HUDEP-2 (cell line): ENCODE measurements around the gene SS18L1.

Source experiments
- DNase-seq, 76 experiments: peaks; one replicate each; lab custom pipeline; 2025; ENCODE audit not compliant: unreplicated experiment in 76 of 76; lab: John Stamatoyannopoulos, UW

SS18L1 gene

DNA sequence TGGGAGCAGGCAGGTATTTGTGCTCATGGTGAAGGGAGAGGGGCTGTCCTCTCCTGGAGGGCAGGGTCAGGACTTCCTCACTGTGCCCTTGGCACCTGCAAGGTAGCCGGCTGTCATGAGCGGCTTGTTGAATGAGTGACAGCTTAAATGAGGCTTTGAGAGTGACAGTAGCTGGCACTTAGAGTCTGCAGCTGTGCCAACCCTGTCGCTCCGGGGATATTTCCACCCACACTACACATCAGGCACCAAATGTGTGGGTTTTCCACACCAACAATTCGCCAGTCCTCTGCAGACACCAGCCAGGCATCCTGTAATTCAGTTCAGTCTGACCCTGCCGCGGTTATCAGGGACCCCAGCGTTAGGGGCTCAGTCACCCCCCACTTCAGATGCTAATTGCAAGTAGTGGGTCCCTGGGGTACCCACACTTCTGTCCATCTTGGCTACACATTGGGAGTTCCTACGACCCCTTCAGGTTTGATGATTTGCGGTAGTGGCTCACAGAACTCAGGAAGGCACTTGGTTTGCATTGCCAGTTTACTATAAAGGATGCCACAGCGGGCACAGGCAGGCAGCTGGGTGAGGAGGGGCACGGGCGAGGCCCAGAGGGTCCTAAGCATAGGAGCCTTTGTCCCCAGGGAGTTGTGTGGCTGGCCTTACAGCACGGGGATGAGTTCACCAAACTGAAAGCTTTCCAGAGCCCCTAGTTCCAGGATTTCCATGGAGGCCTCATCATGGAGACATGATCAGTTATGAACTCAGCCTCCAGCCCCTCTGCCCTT is 48.4 kb downstream of the SS18L1 start:
- DNase-seq: no peak

DNA sequence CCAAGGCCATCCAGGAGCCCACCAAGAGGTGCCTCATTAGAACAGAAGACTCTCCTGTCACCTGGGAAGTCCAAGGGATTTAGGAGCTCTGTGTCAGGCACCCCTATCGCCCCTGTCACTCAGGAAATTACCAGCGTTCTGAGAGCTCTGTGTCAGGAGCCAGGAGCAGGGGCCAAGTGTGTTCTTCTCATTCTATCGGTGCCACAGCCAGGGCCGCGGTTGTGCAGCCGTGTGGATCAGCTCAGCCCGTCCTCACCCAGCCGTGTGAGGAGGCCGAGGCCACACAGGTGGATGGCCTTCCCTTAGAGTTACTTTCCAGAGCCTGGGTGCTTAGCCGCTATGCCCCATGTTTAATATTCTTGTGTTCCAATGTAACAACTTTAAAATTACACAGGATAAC is 49.1 kb downstream of the SS18L1 start:
- no peak for DNase-seq

DNA sequence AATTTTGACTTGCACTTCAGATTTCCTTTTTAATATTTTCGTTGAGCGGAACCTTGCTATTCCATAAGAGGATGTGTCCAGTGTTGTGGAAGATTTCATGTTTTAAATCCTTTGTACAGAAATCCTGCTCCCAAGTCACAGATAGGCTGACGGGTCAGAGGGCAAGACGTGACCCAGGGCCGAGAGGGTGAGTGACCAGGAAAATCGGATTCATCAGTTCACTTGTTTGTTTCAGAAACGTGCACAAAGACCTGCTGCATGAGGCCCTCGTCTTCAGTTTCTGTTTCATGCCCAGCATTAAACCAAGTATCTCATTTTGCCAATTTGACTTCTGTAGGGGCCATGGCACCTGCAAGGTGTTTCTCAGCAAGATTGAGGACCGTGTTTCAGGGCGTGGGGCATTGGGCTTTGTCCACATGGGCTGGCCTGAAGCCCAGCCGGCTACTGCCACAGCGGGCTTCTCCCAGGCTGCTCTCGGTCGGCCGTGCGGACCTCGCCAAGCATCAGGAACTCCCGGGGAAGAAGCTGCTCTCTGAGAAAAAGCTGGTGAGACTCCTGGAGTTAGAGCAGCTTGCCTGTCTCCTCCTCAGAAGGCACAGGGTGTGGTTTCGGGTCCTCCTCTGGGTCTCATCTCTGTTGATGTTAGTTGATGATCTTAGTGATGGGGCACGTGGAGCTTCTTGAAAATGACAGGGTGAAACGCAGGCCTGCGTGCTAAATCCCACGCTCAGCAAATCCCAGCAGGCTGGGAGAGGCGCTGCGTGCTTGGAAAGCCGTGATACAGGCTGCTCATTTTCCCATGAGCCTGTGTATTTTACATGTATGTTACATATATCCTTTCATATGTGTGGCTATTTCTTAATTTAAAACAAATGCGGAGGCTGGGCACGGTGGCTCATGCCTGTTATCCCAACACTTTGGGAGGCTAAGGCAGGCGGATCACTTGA is 49.8 kb downstream of the SS18L1 start:
- DNase-seq: no peak

DNA sequence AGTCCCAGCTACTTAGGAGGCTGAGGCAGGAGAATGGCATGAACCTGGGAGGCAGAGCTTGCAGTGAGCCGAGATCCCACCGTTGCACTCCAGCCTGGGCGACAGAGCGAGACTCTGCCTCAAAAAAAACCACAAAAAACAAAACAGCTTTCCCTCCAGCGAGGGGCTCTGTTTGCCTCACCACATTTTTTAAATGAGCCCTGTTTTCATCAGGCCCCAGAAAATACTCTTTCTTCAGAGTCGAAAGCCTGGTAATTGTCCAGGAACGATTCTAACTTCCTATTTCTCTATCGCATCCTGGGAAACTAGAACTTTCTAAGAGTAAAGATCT is 51.5 kb downstream of the SS18L1 start:
- DNase-seq: no peak

DNA sequence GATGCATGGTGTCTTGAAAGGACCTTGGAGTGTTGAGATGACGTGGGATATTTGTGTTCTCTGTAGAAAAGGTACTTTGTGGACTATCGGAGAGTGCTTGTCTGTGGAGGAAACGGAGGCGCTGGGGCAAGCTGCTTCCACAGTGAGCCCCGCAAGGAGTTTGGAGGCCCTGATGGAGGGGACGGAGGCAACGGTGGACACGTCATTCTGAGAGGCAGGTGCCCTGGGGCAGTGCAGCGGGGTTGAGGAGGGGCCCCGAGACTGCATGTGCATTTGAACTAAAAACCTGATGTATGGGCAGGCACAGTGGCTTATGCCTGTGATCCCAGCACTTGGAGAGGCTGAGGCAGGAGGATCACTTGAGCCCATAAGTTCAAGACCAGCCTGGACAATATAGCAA is 52.2 kb downstream of the SS18L1 start:
- no peak for DNase-seq

DNA sequence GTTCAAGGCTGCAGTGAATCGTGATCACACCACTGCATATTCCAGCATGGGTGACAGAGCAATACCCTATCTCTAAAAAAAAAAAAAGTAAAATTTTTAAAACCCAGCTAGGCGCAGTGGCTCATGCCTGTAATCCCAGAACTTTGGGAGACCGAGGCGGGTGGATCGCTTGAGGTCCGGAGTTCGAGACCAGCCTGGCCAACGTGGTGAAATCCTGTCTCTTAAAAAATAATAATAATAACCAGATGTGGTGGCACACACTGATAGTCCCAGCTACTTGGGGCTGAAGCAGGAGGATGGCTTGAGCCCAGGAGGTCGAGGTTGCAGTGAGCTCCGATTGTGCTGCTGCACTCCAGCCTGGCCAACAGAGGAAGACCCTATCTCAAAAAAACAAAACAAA is 52.7 kb downstream of the SS18L1 start:
- no peak for DNase-seq

DNA sequence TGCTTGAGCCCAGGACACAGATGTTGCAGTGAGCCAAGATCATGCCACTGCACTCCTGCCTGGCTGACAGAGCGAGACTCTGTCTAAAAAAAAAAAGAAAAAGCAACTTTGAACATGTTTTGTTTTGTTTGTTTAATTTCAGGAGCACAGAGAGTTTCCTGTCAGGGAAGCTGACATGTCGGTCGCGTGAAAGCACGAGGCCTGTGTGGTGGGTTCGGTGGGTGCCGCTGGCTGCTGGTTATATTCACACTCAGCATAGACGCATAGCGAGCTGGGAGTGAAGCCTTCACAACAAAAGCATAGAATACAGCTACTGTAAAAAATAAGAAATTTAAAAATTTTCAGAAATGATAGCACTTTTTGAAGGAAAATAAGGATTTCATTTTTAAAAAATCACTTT is 53.7 kb downstream of the SS18L1 start:
- DNase-seq: no peak

DNA sequence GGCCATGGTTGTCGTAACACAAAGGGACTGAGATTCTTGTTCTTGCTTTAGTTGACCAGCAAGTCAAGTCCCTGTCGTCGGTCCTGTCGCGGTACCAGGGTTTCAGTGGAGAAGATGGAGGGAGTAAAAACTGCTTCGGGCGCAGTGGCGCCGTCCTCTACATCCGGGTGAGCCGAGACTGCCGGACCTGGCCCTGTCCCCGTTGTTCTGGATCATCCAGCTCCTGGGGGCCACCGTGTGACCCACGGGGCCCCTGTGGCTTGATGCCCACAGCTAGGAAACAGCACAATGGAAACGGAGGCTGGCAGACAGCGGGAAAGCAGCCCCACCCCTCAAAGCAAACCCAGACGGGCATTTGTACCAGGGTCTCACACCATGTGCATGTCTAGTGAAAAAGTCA is 54.2 kb downstream of the SS18L1 start:
- no peak for DNase-seq

DNA sequence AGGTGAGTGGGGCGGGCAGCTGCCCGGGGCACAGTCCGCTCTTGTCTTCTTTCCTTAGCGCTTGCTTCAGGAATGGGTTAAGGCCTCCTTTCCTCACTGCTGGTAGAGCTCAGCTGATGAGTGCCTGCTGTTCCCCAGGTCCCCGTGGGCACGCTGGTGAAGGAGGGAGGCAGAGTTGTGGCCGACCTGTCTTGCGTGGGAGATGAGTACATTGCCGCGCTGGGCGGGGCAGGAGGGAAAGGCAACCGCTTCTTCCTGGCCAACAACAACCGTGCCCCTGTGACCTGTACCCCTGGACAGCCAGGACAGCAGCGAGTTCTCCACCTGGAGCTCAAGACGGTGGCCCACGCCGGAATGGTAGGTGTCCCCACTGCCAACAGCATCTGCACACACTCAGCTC is 54.9 kb downstream of the SS18L1 start:
- no peak for DNase-seq

DNA sequence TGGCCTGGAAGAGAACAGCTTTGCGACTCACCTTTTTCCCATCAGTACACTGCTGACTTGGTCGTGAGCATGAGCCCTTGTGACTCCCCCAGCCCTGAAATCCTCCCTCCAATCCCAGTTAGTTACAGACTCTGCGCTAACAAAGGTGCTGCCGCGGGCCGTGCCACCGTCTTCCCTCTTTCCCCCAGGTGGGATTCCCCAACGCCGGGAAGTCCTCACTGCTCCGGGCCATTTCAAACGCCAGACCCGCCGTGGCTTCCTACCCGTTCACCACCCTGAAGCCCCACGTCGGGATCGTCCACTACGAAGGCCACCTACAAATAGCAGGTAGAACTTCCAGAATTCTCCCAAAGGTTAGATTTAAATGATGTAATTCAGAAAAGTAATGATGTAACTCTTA is 55.4 kb downstream of the SS18L1 start:
- no peak for DNase-seq

DNA sequence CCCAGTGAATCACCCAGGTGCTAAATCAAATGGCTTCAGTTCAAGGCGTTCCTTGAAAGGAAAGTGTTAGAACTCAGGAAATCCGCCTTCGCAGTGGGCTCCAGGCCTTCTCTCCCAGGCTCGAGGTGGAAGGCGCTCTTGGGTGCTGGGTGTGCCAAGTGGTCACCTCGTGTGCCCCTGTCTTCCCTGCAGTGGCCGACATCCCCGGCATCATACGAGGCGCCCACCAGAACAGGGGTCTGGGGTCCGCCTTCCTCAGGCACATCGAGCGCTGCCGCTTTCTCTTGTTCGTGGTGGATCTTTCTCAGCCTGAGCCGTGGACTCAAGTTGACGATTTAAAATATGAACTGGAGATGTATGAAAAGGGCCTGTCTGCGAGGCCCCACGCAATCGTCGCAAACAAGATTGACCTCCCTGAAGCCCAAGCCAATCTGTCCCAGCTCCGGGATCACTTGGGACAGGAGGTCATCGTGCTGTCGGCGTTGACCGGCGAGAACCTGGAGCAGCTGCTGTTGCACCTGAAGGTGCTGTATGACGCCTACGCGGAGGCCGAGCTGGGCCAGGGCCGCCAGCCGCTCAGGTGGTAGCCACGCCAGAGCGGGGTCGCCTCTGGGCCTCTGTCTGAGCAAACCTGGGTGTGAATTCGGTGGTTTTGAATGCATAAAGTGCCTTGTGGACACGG is 57.1 kb downstream of the SS18L1 start:
- DNase-seq: no peak

DNA sequence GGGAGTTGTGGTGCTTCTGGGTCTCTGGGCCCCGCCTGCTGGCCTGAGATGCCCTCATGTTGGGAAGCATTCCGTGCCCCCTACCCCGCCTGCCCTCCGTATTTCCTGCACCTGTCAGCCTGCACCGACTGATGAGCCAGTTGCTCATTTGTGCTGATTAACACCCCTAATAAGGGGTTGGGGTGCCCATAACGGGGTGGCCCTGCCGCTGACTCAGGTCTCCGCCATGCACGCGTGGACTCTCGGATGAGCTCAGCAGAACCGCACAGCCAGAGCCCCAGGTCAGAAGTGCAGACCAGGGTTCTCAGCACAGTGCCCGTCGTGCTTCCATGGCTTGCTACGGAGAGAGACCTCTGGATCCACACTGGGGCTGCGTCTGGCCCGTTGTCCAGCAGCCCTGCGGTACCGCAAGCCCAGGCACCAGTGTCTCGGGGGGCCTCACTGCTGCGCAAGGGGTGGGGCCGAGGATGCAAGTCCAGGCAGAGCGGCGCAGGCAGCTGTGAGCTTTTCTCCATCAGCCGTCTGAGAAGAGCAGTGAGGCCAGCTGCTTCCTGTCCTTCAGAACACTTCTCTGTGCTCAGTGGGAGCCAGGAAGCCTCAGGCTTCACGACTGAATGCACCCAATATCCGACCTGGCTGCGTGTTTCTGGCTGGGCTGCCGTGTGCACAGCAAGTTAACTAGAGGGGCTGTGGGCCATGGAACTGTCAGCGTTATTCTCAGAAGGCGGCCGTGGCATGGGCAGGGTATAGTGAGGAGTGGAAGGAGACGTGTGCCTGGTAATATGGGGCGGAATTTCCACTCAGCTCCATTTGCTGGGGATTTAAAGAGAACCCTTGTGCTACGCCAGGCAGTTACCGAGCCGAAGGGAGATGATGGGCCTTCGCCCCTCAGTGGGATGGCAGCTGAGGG is 57.9 kb downstream of the SS18L1 start:
- no peak for DNase-seq

DNA sequence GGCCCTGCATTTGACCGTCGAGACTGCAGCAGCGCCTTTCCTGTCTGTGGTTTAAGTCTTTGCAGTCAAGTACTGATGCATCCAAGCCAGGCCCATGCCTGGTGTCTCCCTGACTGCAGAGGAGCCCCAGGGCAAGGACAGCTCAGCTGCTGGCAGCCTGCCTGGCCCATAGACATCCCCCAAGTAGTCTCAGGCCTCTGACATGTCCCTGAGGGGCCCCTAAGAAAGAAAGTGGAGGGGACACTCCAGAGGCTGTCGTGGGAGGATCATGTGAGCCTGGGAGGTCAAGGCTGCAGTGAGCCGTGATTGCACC is 58.5 kb downstream of the SS18L1 start:
- no peak for DNase-seq

DNA sequence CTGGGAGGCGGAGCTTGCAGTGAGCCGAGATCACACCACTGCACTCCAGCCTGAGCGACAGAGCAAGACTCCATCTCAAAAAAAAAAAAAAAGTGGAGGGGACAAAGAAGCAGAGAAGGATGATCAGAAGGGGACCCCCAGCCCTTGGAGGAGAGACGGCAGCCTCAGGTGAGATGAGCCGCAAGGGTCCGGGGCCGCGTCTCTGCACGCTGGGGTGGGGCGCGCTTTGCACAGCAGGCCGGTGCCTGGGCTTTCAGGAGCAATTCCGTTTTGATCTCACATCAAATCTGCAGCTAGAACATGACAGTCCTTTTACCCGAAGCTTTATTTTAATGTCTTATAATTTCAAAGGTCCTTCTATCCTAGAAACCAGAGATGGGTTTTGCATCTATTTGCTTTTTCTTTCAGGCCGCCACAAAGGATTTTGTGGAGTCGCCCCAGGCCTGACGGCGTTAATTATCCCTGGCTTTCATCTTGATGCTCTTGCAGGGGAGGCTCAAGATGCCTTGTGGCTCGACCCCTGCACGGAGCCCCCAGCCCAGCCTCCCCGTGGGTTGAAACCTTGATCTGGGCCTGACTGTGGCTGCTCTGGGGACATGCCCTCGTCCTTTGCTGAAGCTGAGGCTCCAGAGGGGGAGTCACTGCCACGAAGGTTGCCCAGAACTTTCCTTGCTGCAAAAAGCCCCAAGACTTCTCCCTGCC is 59.3 kb downstream of the SS18L1 start:
- no peak for DNase-seq

DNA sequence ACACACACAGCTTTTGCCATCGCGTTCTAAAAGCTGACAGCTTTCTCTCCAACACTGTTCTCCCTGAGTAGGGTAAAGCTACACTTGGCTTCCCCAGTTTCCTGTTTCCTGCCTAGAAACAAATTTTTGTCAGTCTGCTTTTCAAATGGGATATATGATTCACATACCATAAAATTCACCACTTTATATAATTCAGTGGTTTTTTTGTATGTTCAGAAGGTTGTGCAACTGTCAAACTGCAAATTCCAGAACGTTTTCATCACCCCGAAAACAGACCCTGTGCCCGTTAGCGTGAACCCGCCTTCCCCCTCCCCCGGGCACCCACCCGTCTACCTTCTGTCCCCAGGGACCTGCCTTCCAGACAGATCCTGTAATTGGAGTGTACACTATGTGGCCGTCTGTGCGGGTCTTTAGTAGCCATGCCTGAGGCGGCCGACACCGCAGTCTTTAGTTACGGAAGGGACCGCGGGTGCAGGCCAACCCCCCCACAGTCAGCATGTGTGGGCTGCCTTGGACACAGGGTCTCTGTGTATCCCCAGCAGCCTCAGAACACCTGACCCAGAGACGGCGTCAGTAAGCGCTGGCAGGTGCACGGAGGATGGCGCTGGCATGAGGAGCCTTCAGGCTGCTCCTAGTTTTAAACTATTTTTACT is 59.9 kb downstream of the SS18L1 start:
- no peak for DNase-seq

DNA sequence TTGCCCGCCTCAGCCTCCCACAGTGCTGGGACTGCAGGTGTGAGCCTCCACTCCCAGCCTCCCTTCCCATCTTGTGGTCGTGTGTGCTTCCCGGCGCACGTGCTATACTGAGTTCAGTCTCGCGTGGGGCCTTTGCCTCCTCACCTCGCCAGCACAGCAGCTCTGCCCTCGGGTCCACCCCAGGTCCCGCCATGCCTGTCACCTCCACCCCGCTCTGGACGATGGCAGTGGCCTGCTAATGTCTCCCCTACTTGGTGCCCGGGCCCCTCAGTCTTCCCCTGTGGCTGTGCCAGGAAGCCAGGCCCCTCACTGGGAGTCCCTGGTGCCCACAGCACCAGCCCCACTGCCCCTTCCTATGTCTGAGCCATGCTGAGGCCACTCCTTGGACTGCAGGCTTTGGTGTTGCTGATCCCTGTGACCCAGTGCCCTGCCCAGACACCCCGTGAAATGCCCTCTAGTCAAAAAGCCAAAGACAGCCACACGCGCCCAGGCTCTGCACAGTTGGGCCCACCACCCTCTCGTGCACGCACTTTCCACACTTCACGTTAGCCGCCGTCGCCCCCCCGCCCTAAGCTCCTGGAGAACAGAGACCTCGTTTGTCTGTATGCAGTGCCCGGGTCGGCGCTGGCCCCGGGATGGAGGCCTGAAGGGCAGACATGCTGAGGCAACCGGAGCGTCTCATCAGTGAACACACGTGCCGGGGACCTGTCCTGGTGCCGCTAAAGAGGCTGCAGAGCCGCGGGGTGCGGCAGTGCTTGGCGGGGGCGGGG is 62.2 kb downstream of the SS18L1 start:
- no peak for DNase-seq

DNA sequence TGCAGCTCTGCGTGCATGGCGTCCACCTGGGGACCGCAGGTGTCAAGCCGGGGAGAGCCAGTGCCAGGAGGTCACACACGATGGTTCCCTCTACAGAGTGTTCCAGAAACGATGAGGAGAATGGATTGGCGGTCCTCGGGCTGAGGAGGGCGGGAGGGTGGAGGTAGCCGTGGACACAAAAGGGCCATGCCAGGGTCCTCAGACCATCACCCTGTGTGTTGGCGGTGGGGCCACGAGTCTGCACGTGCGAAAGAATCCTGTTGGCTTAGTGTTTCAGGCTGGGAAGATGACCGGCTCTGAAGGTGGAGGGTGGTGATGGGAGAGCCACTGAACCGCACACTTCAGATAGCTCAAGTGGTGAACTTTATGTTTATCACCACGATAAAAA is 62.8 kb downstream of the SS18L1 start:
- DNase-seq: no peak

DNA sequence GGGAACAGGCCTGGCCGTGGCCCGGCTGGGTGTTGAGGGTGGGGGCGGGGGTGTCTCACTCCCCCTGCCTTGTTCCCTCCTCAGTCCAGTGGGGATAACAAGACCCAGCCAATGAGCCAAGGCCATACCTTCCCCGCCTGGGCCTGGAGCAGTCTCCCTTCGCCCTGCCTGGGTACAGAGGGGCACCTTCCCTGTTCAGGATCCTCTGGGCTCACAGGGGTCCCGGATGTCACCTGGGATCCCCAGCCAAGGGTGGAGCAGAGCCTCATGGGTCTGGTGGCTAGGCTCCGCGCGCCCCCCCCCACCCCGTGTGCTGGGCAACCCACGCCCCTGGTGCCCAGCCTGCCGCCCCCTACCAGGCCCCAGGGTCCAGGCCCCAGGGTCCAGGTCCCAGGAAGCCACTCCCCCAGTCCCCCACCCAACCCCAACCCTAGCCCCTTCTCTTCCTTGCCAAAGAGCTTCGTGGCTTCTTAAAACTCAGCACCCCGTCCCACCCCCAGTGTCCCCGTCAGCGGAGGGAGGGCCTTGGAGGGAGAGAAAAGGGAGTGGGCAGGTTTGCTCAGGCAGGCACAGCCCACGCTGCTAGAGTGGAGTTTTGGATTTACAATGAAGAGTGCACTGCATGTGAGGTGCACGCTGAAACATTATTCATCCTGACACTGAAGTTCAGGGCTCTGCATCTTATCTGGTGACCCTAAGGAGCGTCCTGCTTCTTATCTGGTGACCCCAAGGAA is 64.7 kb downstream of the SS18L1 start:
- no peak for DNase-seq
